RWPE2 (cell line): ENCODE measurements around the gene DSCAML1.

ENCODE experiments used
- ATAC-seq: fragments of 200-7000 bp; cut with Tn5 transposase; 3 replicates; pipeline ENCODE4 v1.9.1; 2021; ENCODE audit warnings: low read depth
- DNase-seq: peaks from one replicate; pipeline ENCODE4 v3.0.0-alpha.2; 2020; ENCODE audit warnings: low spot score
- H3K27ac ChIP-seq: fragments of 450-650 bp; 2 replicates; pipeline ENCODE4 v1.5.1; 2017; ENCODE audit warnings: mild to moderate bottlenecking; ENCODE audit not compliant: poor library complexity, severe bottlenecking
- H3K27me3 ChIP-seq: fragments of 250-450 bp; sonication (Bioruptor Pico); 2 replicates; pipeline ENCODE4 v1.5.1; 2021; ENCODE audit warnings: mild to moderate bottlenecking, moderate library complexity; ENCODE audit not compliant: insufficient read depth, poor library complexity, severe bottlenecking
- H3K36me3 ChIP-seq: fragments of 250-450 bp; sonication (Bioruptor Pico); 2 replicates; pipeline ENCODE4 v1.5.1; 2020; ENCODE audit warnings: low read depth, mild to moderate bottlenecking, moderate library complexity
- H3K4me1 ChIP-seq: fragments of 250-450 bp; sonication (Bioruptor Pico); 2 replicates; pipeline ENCODE4 v1.5.1; 2021; ENCODE audit warnings: mild to moderate bottlenecking, moderate library complexity; ENCODE audit not compliant: insufficient read depth, poor library complexity, severe bottlenecking
- H3K4me3 ChIP-seq: fragments of 250-450 bp; sonication (Bioruptor Pico); 2 replicates; pipeline ENCODE4 v1.5.1; 2021; ENCODE audit warnings: mild to moderate bottlenecking, moderate library complexity; ENCODE audit not compliant: severe bottlenecking
- H3K9me3 ChIP-seq: fragments of 250-450 bp; sonication (Bioruptor Pico); 2 replicates; pipeline ENCODE4 v1.5.1; 2021; ENCODE audit warnings: mild to moderate bottlenecking, moderate library complexity; ENCODE audit not compliant: severe bottlenecking
- TF ChIP-seq, protein P1 (sequence below): fragments of 450-650 bp; IDR thresholded peaks from one replicate; pipeline ENCODE4 v1.5.1; 2017; ENCODE audit warnings: mild to moderate bottlenecking, moderate library complexity; ENCODE audit not compliant: poor library complexity, severe bottlenecking

The DSCAML1 gene

DNA sequence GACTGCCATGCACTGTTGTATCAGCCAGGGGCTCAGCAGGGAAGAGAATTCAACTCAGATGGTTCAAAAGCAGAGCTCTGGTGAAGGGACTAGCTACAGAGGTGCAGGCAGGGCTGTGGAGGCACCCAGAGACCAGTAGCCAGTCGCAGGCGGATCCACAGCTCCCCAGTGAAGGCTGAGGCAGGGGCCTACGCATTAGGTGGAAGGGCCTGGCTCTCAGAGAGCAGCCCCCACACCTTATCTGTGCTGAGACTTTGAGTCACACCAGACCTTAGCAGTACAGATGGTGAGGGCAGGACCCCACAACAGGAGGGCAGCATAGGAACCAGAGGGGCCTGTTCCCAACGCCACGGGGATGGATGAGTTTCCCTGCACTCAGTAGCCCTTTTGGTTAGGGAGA lies 189.6 kb downstream of the DSCAML1 start:
- DNase-seq: no peak
- H3K27me3 ChIP-seq: no peaks in the 10 kb centered on the region
- no peak for ATAC-seq
- no peak overlapping the region for H3K27ac ChIP-seq
- TF ChIP-seq, protein P1, sequence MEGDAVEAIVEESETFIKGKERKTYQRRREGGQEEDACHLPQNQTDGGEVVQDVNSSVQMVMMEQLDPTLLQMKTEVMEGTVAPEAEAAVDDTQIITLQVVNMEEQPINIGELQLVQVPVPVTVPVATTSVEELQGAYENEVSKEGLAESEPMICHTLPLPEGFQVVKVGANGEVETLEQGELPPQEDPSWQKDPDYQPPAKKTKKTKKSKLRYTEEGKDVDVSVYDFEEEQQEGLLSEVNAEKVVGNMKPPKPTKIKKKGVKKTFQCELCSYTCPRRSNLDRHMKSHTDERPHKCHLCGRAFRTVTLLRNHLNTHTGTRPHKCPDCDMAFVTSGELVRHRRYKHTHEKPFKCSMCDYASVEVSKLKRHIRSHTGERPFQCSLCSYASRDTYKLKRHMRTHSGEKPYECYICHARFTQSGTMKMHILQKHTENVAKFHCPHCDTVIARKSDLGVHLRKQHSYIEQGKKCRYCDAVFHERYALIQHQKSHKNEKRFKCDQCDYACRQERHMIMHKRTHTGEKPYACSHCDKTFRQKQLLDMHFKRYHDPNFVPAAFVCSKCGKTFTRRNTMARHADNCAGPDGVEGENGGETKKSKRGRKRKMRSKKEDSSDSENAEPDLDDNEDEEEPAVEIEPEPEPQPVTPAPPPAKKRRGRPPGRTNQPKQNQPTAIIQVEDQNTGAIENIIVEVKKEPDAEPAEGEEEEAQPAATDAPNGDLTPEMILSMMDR: no peak
- no peaks in the 10 kb centered on the region for H3K9me3 ChIP-seq
- H3K4me3 ChIP-seq: no peak overlapping the region
- no peaks in the 10 kb centered on the region for H3K36me3 ChIP-seq
- no peaks in the 10 kb centered on the region for H3K4me1 ChIP-seq

DNA sequence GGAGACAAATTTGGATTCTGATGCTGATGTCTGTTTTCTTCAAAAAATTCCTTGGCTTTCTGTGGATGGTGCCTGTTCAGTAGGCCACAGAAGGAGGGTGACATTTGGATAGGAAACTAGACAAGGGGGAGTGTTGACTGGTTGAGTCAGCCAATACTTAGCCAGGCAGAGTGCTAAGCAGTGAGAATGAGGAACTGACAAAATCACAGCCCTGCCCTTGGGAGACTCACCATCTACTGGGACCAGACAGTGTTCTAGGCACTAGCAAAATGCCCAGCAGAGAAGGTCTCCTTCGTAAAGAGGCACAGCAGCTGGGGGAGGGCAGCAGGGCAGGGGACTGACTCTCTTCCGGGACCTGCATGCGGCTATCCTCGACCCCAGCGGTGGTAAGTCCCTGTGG lies 190.2 kb downstream of the DSCAML1 start:
- DNase-seq (no peak), ATAC-seq (no peak)
- Histone ChIP-seq H3K27me3 (no peaks in the 10 kb centered on the region), H3K9me3 (no peaks in the 10 kb centered on the region), H3K4me3 (no peak overlapping the region), H3K36me3 (no peaks in the 10 kb centered on the region), H3K4me1 (no peaks in the 10 kb centered on the region), H3K27ac (no peak overlapping the region)
- TF ChIP-seq, protein P1: no peak

DNA sequence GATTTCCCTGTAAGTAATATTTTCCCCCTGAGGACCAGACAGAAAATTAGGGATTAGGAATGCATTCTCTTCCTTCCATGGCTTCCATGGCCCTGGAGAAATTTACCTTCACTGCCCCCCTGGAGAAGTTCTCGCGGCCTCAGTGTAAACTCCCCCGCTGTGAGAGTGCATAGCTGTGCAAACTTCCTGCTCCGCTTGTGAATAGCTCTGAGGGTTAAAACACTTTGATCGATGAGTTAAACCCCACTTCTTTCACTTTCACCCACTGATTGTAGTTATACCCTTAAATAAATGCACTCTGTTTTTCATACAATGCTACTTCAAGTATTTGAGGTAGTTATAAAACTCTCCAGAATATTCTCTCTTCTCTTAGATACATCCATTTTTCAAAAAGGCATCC lies 190.8 kb downstream of the DSCAML1 start:
- DNase-seq (no peak), ATAC-seq (no peak)
- Histone ChIP-seq H3K9me3 (no peaks in the 10 kb centered on the region), H3K4me1 (no peaks in the 10 kb centered on the region), H3K4me3 (no peak overlapping the region), H3K27ac (no peak overlapping the region), H3K27me3 (no peaks in the 10 kb centered on the region), H3K36me3 (no peaks in the 10 kb centered on the region)
- TF ChIP-seq, protein P1: no peak

- no peak overlapping the region for H3K27ac ChIP-seq
- no peak overlapping the region for H3K4me3 ChIP-seq
- no peaks in the 10 kb centered on the region for H3K36me3 ChIP-seq
- ATAC-seq: no peak
- no peak for DNase-seq
- H3K9me3 ChIP-seq: no peaks in the 10 kb centered on the region
- TF ChIP-seq, protein P1: no peak
- H3K4me1 ChIP-seq: no peaks in the 10 kb centered on the region
- H3K27me3 ChIP-seq: no peaks in the 10 kb centered on the region
Observed at GRCh38 chr11:117605331-117605730, 191.7 kb downstream of the DSCAML1 start.

DNA sequence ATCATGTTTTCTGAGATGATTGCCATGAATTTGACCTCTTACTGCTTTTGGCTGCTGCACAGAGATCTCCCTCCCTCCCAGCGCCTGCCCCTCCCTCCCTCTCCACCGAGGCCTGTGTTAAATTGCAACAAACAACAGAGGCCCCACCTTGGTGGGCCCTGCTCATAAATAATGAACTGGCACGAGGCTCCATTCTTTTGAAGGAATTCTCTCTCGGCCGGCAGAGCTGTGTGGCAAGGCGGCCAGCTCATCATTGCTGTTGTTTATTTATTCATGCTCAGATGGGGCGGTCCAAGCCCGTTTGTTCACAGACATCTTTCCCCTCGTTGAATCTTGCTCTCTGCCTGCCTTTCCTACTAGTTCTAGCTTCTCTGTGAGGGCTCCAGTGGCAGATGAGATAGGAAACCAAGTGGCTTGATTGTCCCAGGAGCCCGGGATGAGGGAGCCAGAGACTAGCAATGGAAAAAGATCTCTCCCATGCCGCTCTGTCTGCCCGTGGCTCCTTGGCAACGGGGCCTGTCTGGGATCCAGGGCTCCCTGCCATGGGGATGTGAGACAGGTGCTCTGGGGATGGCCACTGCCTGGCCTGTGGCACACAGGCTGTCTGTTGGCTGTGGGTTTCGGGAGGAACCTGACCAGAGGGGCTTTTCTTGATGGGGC lies 192.6 kb downstream of the DSCAML1 start:
- ATAC-seq (no peak), DNase-seq (no peak)
- Histone ChIP-seq H3K27me3 (peaks cover 4% of the 10 kb centered on the region), H3K36me3 (no peaks in the 10 kb centered on the region), H3K27ac (no peak overlapping the region), H3K4me1 (no peaks in the 10 kb centered on the region), H3K4me3 (no peak overlapping the region), H3K9me3 (no peaks in the 10 kb centered on the region)
- TF ChIP-seq, protein P1: no peak
